Left cardiac atrium (tissue), 4 donors: ENCODE data around the gene TNFRSF19. TPM values are rescaled to one million over a fixed set of nuclear protein-coding genes. Genes with fewer than 3 reads are reported as not detected.
A peak's percentile ranks its signal among the peaks of the same experiment; 100 is the strongest.

ENCODE experiments used
- ATAC-seq, 2 donors: fragments of 200-7000 bp; cut with Tn5 transposase; one replicate each; pipeline ENCODE4 v1.9.1; 2020; ENCODE audit warnings: mild to moderate bottlenecking in 2 of 2, moderate library complexity in 2 of 2
- DNase-seq: peaks from one replicate; pipeline ENCODE4 v3.0.0-alpha.2; 2020
- intact Hi-C, 2 donors: fragments of 100-400 bp; cut with DNase I; formaldehyde crosslinking; loops; one replicate each; pipeline versions ENCODE4 v1.14.1 to v1.15.1; 2022 to 2023
- total RNA-seq, 2 donors: library from RNA; stranded (reverse); fragmentation: NEBNext Ultra II Directional; extraction: Animal tissue kit (Norgen Biotek cat#: 25700); gene quantifications; one replicate each; pipeline ENCODE4 v1.2.1, GENCODE V29; 2021
- donor health status: DM: no; HTN: yes; CAD: no.
- donor health status: DM: no; HTN: yes; CAD: no; lungs with severe emphysema.
- donor health status: DM: yes; HTN: yes; CAD: no.
- donor health status: Dilated cardiomyopathy.

Gene TNFRSF19
- total RNA-seq, 2 donors from 2014 or later, result 35.6 to 45.7 TPM

DNA sequence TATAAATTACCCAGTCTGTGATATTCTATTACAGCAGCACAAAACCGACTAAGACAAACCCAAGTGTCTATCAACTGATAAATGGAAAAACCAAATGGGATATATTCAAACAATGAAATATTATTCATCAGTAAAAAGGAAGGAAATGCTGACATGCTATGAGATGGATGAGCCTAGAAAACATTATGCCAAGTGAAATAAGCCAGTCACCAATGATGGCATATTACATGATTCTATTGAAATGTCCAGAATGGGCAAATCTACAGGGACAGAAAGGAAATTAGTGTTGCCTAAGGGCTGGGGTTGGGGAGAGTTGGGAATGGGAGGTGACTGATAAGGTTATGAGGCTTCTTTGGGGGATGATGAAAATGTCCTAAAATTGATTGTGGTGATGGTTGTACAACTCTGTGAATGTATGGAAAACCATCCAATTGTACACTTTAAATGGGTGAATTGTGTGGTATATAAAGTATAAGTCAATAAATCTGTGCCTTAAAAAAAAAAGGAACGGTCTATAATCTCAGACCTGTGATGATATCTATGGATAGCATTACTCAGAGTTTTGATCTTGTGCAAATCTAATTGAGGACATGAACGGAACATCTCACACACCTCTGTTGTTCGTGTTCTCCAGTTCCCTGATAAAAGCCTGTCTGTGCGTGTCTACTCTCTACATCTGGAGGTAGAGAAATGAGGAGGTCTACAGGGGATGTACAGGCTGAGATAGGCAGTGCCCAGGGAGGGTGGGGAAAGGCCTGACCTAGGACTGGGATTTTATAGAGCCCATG lies 49.0 kb downstream of the TNFRSF19 start:
- ATAC-seq (no peak), DNase-seq (no peak)
- intact Hi-C loops, result no loop called here

DNA sequence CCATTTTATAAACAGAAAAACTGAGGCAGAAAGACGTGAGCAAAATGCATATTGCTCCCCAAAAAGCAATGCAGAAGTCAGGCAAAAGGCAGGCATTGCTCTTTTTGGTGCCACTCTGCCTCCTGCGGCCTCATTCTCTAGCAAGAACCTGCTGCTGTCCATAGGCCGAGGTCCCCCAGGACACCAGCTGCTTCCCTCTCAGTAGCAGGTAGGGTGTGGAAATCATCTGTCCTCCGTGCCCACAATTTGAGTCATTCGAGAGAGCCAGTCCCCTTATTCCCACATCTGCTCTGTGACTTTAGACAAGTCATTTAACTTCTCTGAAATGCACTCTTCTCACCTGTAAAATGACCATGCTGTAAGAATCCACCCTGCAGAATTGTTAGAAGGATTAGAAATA lies 50.0 kb downstream of the TNFRSF19 start:
- DNase-seq (no peak), ATAC-seq (no peak)
- intact Hi-C loops, result loop anchor here in 1 of 2 donors (5.0 kb wide), 1 partner anchor 37 kb away; no protein-coding TSS in a partner anchor

DNA sequence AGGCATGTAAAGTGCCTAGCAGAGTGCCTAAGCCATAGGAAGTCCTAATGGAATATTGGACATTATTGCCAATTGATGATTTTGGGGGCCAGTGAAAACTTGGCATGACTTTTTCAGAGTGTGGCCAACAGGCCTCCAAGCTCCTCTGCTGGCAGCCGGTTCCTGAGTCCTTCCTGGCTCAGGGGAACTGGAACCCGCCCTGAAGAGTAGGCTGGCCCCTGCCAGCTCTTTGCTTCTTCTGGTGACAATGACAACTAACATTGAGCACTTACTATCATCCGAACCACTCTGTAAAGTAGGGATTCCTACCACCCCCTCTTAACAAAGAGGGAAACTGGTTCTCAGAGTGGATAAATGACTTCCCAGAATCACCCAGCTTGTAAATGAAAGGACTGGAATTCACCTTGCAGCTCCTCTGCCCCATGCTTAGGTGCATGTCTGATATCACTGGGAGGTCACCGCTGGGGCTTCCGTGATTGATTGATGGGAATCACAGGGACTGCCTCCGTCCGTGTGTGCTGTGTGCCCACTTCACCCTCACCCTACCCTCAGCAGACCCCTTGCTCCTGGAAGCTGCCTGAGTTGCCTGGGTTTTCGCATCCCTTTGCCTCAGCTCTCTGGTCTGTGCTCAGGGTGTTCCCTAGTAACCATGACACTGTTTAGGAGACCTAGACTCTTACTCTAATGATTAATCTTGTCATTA lies 50.6 kb downstream of the TNFRSF19 start:
- DNase-seq, result no peak
- ATAC-seq, result peak; percentile 36 to 55
- intact Hi-C loops, result loop anchor here in 1 of 2 donors (5.0 kb wide), 1 partner anchor 37 kb away; no protein-coding TSS in a partner anchor

DNA sequence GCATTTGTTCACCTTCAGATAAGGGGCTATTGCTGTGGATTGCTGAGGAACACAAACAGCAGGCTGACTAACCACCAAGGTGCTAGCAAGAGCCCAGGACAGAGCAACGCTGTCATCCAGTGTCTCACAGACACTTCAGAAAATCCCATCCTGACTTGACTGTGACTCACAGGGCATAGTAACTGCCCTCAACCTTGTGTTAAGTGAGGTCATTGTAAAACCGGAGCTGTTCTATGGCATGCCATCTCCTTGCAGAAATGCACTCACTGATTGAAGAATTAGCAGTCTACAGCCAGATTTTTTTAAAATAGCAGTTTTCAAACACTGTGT lies 51.1 kb downstream of the TNFRSF19 start:
- no peak for DNase-seq
- ATAC-seq, result peak in 1 of 2 donors; percentile 91
- intact Hi-C loops, result loop anchor here in 1 of 2 donors (5.0 kb wide), 1 partner anchor 36 kb away; no protein-coding TSS in a partner anchor

DNA sequence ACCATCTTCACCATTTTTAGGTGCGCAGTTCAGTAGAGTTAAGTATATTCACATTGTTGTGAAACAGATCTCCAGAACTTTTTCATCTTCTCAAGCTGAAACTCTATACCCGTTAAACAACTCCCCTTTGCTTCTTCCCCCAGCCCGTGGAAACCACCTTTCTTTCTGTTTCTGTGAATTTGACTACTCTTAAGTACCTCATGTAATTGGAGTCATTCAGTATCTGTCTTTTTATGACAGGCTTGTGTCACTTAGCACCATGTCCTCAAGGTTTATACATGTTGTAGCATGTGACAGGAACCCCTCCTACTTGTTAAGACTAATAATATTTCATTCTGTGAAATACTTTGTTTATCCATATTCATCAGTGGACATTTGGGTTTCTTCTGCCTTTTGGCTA lies 52.8 kb downstream of the TNFRSF19 start:
- intact Hi-C loops, result loop anchor here in 1 of 2 donors (5.0 kb wide), 1 partner anchor 34 kb away; no protein-coding TSS in a partner anchor

DNA sequence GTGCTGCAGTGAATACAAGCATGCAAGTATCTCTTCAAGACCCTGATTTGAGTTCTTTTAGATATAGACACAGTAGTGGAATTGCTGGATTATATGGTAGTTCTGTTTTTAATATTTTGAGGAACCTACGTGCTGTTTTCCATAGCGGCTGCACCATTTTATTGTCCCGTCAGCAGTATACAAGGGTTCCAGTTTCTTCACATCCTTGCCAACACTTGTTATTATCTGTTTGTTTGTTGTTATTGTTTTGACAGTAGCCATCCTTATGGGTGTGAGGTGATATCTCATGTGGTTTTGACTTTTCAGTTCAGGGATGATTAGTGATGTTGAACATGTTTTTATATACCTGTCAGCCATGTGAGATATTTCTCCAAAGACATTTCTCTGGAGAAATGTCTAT lies 53.2 kb downstream of the TNFRSF19 start:
- DNase-seq (no peak), ATAC-seq (no peak)
- intact Hi-C loops, result loop anchor here in 1 of 2 donors (5.0 kb wide), 1 partner anchor 34 kb away; no protein-coding TSS in a partner anchor

More for the DNA sequence above, 52.8 kb downstream of the TNFRSF19 start:
- DNase-seq (no peak), ATAC-seq (no peak)

DNA sequence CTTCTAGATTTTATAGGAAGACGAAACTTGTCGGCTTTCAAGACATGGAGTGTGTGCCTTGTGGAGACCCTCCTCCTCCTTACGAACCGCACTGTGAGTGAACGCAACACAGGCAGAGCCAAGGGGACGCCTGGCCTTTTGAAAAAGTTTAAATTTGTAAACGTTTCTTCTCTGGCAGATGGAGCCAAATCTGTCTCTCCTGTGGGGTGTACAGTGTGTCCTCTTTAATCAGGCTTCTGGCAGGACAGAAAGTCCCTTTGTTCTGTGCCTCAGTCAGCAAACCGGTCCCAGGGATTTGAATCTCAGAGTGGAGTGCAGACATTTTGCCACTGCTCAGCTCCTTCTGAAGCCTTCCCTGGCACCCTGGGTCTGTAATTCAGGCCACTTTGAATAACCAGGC lies 56.5 kb downstream of the TNFRSF19 start:
- DNase-seq, result no peak
- intact Hi-C loops, result no loop called here
- peak; percentile 24 to 28 for ATAC-seq

DNA sequence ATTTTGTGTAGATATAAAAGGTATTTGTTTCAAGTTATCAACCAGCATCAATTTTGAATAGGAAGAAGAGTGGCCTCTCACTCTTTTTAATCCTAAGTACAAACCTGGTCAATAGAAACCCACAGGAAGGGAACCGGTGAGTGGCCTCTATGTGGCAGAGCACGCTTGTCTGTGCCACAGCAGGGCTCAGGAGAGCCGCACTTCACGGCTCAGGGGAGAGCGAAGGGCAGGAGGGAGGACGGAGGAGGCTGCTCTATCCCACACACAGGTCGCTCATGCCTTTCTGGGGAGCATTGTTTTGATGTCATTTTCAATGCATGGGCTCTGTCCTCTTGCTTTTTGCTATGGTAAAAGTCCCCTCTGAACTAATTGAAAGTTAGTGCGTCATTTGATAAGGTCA lies 57.2 kb downstream of the TNFRSF19 start:
- no peak for DNase-seq
- intact Hi-C loops, result no loop called here
- ATAC-seq, result peak in 1 of 2 donors; percentile 18

DNA sequence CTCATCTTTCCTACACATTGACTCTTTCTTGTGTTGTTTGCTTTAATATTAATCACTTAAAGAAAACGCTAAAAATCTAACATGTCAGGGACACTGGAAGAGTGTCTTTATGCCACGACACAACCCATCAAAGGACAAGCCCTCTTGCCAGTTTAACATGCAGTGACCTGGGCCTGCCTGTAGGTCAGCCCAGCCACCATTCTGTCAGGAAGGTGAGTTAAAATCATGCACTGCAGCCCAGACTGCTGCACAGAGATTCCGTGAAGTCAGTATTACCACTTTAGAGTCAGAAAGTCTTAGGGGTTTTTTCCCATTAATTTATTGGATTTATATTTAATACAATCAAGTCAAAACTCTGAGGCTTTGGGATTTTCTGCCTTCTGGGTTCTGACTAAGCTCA lies 58.0 kb downstream of the TNFRSF19 start:
- intact Hi-C loops, result no loop called here
- no peak for ATAC-seq
- DNase-seq, result no peak

DNA sequence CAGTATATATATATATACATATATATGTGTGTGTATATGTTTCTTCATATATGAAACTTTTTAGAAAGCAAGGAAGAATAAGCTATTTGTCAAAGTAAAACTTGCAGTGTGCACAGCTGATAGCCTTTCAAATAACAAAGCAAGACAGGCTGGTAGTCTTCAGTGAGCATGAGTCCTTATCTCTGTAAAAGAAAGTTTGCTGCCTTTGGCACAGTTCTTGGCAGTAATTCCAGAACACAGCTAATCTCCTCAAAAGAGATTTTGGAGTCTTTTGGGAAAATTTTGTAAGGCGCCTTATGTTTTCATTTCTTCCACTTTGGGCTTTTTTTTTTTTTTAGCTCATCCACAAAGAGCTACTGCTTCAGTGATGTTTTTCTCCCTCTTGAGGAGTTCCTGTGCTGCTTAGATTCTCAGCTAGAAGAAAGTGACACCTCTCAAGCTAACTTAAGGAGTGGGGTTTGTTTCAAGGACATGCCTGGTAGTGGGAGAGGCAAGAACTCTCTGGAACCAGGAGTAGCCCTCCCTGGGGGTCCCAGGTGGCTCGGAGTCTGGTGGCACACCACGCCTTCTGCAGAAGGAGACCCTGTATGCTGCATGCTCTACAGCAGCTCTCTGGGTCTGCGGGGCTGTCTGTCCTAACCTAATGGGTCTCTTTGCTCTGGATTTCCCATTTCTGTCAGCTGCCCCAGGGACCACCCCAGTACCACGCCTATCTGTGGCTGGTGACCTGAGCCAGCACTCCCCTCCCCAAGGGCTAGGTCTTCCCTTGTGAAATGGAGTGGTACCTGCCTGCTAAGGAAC lies 58.8 kb downstream of the TNFRSF19 start:
- no peak for DNase-seq
- peak; percentile 79 to 86 for ATAC-seq
- intact Hi-C loops, result no loop called here

DNA sequence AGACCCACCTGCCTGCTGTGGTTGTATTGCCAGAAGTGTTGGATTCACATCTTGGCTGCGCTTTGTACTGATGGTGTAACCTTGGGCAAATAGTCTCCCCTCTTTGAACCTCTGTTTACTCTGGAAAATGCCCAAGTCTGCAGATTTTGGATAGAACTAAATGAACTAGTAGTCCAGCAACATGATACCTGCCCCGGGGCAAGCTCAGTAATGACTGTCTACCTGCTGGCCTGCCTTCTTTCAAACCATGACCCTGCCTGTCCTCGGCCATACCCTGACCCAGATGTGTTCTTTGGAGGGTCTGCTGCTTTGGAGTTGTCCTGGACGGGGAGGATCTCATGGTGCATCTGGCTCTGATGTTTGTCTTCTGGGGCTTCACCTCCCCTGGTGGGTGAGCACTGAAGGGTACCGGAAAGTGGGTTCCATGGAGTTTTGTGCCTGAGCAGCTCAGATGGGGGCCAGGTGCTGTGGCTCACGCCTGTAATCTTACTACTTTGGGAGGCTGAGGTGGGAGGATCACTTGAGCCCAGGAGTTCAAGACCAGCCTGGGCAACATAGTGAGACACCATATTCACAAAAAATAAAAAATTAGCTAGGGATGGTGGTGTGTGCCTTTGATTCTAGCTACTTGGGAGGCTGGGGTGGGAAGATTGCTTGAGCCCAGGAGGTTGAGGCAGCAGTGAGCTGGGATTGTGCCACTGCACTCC lies 59.5 kb downstream of the TNFRSF19 start:
- DNase-seq (no peak), ATAC-seq (peak; percentile 28 to 65)
- intact Hi-C loops, result no loop called here

DNA sequence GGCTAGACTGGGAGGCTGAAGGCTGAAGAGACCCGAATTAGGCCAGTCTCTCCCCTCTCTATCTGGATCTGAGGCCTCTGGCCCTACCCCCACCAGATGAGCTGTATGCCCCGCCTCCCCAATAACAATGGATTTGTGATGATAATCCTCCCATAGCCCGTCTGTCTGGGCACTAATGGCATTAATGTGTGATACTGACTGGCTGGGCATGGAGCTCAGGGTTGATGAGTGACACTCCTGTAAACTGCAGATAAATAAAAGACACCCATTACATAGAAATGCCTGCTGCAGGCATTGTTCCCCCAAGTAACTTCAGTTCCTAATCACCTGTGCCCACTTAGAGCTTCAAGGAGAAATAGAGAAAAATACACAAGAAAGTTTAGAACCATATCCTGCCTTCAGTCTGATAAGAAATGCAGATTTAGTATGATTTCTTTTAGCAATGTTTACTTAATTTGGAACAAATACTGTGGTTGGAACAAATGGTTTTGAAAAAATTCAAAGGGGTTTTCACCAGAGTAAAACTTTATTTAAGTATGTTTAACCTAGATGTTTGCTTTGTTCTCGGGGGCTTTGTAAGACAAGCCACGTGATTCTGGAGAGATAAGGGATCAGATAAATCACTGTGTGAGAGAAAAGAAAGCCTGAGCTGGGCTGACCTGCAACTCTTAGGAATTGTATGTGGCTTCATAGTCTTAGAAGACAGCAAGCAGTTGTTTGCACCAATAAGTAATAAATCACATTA lies 60.3 kb downstream of the TNFRSF19 start:
- DNase-seq (no peak), ATAC-seq (no peak)
- intact Hi-C loops, result no loop called here

DNA sequence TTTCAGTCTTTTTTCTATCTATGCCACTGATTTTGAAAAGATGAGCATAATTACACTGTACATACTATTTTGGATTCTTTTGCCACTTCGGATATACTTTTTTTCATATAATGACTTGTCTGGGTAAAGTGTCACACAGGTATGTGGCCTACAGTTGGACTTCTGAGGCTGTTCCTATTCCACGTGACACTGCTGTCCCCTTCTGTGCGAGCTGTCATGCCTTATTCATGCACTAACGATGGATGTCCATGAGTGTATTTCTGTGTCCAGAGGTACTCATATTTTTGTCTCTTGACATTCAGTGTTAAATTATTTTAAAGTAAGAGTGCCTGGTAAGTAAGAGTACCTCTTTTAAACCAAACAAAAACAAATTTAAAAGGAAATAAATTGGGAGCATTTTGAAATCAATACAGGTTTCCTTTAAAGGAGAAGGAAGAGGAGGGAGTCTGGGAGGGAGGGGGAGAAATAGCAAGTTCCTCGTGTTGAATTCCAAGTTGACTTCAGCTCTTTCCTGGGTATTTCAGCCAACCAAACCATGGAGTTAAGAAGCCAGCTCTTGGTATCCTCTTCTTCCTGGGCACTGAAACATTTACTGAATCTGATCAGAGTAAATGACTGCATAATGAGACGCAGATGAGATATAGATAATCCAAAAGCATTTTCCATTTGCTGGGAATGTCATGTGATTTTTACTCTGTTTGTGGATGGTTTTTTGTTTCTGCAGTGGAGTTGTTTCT lies 61.3 kb downstream of the TNFRSF19 start:
- ATAC-seq (no peak), DNase-seq (no peak)
- intact Hi-C loops, result no loop called here

DNA sequence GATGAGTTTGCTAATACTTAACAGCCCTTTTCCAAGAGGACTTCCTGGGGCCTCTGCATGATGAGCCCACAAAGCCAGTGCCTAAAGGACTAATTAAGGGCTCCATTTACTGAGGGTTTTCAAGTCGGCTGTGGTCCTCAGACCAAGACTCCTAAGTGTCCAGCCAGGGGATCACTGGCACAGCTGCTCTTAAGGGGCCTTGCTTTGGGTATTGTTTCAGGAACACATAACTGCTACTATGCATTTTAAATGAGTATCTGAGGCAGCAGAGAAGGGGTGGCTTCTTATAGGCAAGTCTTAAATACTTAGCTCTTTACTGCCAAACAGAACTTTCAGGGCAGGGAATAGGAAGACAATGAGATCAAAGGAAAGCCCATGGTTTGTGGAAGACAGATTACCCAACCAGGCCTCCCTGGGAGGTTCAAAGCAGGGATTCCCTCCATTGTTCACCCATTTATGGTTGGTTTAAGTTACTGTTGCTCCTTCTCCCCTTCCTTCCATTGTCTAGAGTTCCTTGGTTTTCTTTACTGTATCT lies 61.9 kb downstream of the TNFRSF19 start:
- intact Hi-C loops, result no loop called here
- DNase-seq (no peak), ATAC-seq (no peak)

DNA sequence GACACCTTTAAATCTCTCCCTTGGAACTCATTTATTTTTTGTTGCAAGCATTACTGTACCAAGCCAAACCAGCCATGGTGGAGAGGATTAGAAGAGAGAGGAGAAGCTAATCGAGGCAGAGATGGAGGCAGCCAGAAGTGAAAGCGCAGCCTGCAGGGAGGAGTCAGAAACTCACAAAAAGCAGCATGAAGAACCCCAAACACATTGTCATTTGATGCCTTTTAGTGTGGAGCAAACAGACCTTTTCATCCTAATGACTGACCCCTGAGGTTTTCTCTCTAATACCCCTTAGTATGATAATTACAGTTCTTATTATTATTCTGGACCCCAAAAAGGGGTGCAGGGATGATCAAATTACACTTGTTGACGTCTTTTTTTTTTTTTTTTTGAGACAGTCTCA lies 62.5 kb downstream of the TNFRSF19 start:
- DNase-seq (no peak), ATAC-seq (no peak)
- intact Hi-C loops, result no loop called here

DNA sequence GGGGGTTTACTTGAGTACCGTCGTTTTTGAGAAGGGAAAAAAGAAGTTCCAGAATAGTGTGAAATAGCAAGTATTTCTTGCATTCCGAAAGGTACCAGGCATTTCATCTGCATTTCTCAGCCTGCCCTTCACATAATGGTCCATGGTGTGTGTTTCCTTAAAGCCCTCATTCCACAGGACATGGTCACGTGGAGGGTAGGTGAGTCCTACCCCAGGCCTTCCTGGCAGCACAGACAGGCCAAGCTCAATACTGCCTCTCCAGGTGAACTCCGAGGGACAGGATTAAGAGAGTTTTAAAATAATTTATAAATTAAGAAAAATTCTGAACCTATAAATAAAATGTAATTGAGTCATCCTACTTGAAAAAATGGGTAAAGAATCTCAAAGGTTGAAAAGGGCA lies 64.7 kb downstream of the TNFRSF19 start:
- intact Hi-C loops, result no loop called here
- ATAC-seq (no peak), DNase-seq (no peak)

DNA sequence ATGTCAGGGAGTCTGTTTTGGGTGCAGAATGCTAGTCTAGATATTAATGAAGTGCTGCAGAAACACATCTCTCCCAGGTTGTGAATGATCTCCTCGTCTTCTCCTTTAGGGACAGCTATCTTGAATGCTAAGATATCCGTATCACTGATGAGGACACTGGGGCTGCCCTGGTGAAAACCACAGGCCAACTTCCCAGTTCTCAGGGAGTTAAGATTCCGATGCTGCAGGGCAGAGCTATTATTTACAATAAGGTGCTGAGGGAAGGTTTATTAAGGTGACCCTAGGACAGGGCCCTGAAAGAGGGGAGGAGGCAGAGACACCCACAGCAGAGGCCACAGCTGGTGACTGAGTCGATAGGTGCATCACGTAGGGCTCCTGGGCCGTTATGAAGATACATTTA lies 66.1 kb downstream of the TNFRSF19 start:
- intact Hi-C loops, result no loop called here
- ATAC-seq (no peak), DNase-seq (no peak)
